ENCODE results near the gene APH1B. TPM values are rescaled to one million over a fixed set of nuclear protein-coding genes. Genes with fewer than 3 reads are reported as not detected.

The APH1B gene
- total and polyA plus RNA-seq, 2 donors (not counting 3 experiments of a cell fraction or from before 2014, with no cell fraction given), result 14.6 to 24.6 TPM

- Histone ChIP-seq H4K20me1 (replicated peaks; ENCODE audit: control insufficient read depth, extremely low read depth, insufficient read depth, low read length) (no peaks in the 10 kb centered on the region), H2AFZ (ENCODE audit: low read depth, low read length) (no peak overlapping the region), H3K27me3 (ENCODE audit: control insufficient read depth in 2 of 2, insufficient read depth in 2 of 2, low read length in 2 of 2) (no peaks in the 10 kb centered on the region), H3K36me3 (ENCODE audit: control insufficient read depth in 2 of 2, extremely low read depth in 1 of 2, insufficient read depth in 2 of 2, low read length in 2 of 2) (no peaks in the 10 kb centered on the region), H3K9me1 (replicated peaks; ENCODE audit: control insufficient read depth, extremely low read depth, insufficient read depth, low read length) (no peaks in the 10 kb centered on the region), H3K4me3 (replicated peaks in 1 of 3; ENCODE audit: insufficient read depth in 1 of 3, low read depth in 1 of 3, low read length in 3 of 3) (no peak overlapping the region), H3K9me3 (replicated peaks; ENCODE audit: control insufficient read depth, insufficient read depth, low read length) (no peaks in the 10 kb centered on the region), H3K9ac (replicated peaks; ENCODE audit: extremely low read depth, insufficient read depth, low read length) (no peak overlapping the region), H3K4me1 (ENCODE audit: control insufficient read depth, extremely low read depth, insufficient read depth, low read length) (peaks cover 15% of the 10 kb centered on the region), H3K27ac (ENCODE audit: insufficient read depth, low read depth, low read length) (no peak overlapping the region), H3K4me2 (ENCODE audit: insufficient read depth, low read length) (no peak overlapping the region), H3K79me2 (ENCODE audit: control insufficient read depth, insufficient read depth, low read length) (no peaks in the 10 kb centered on the region)
- intact Hi-C loops (cut with micrococcal nuclease) (no loop called here), dilution Hi-C loops (cut with MboI; ENCODE audit: extremely low pct_ligation_motif_present, low sequenced_read_pairs) (no loop called here)
- no TSS peak for BruUV-seq (replicated peaks)
- no peak for DNase-seq (ENCODE audit: low read depth, low spot score)
- FAIRE-seq, result no peak
- ChIA-PET POLR2A (no interaction called here), CTCF (interaction anchor here (1.2 to 1.3 kb wide), 4 partner anchors 21 to 90 kb away, joined by 3 to 5 read pairs (median 4); no protein-coding TSS in a partner anchor)
- no peak for TF ChIP-seq EZH2 (IDR thresholded peaks at IDR 0.05; ENCODE audit: borderline replicate concordance, low read depth, low read length, severe bottlenecking)
- no peak for TF ChIP-seq CTCF (IDR thresholded peaks at IDR 0.05; ENCODE audit: extremely low read depth in 1 of 2, insufficient read depth in 1 of 2, low read depth in 1 of 2, low read length in 2 of 2)
- no peak for TF ChIP-seq MYC (IDR thresholded peaks at IDR 0.05; ENCODE audit: low read depth, low read length)
- no peak for TF ChIP-seq MAX (IDR thresholded peaks at IDR 0.05; ENCODE audit: insufficient read depth, insufficient read length)
- TF ChIP-seq FOS (IDR thresholded peaks at IDR 0.05; ENCODE audit: borderline replicate concordance, insufficient read depth, low read length), result no peak
- no peak for TF ChIP-seq POLR2AphosphoS5 (IDR thresholded peaks at IDR 0.05; ENCODE audit: insufficient read depth, low read depth, low read length)
- TF ChIP-seq GATA2 (IDR thresholded peaks at IDR 0.05; ENCODE audit: insufficient read depth, insufficient read length, low read depth, low read length), result no peak
- no peak for TF ChIP-seq JUN (IDR thresholded peaks at IDR 0.05; ENCODE audit: borderline replicate concordance, insufficient read depth, insufficient read length, low read depth)
- no peak for TF ChIP-seq POLR2A (IDR thresholded peaks at IDR 0.05; ENCODE audit: low read depth, low read length)
Measured at GRCh38 chr15:63312286-63312685, 34.9 kb downstream of the APH1B start.
